ENCODE measurements around the gene GNA14. TPM values are rescaled to one million over a fixed set of nuclear protein-coding genes. Genes with fewer than 3 reads are reported as not detected.

Gene GNA14
- total RNA-seq, 2 experiments from 2014 or later: not detected

- Histone ChIP-seq H3K9me3 (ENCODE audit: control insufficient read depth in 1 of 2, insufficient read depth in 1 of 2, low read length in 2 of 2) (peaks cover 0 to 14% of the 10 kb centered on the region in 2 experiments), H3K27me3 (ENCODE audit: control insufficient read depth in 1 of 2, insufficient read depth in 2 of 2, low read length in 2 of 2) (peaks cover 37 to 38% of the 10 kb centered on the region in 2 experiments), H3K27ac (ENCODE audit: low read depth in 1 of 2, low read length in 2 of 2) (no peak overlapping the region), H3K4me3 (ENCODE audit: low read length) (no peak overlapping the region), H3K36me3 (ENCODE audit: insufficient read depth, low read length) (no peaks in the 10 kb centered on the region), H3K4me1 (ENCODE audit: insufficient read depth, low read length) (peaks cover 16% of the 10 kb centered on the region)
- intact Hi-C loops (cut with DNase I, micrococcal nuclease): no loop called here
- CTCF ChIA-PET: no interaction called here
- TF ChIP-seq CTCF (IDR thresholded peaks at IDR 0.05): no peak
- POLR2A ChIA-PET: no interaction called here
- no peak overlapping the region for H3K4me3 Mint-ChIP-seq
- DNase-seq: peak in 1 of 14 experiments; percentile 28
- H3K27ac Mint-ChIP-seq: no peak overlapping the region
- H3K36me3 Mint-ChIP-seq (ENCODE audit: low read depth): no peaks in the 10 kb centered on the region
- H3K27me3 Mint-ChIP-seq: peaks cover 50% of the 10 kb centered on the region
- peaks cover 15% of the 10 kb centered on the region for H3K4me1 Mint-ChIP-seq (ENCODE audit: low read depth)
- H3K9me3 Mint-ChIP-seq: no peaks in the 10 kb centered on the region
- no peak for ATAC-seq (ENCODE audit: poor library complexity)
These were observed 1.1 kb upstream of the GNA14 start for GRCh38 chr9:77649109-77649812.

GRCh38 chr9:77647267-77648233, 572 bp downstream of the GNA14 start:
- peaks cover 41% of the 10 kb centered on the region in 2 experiments for H3K27me3 ChIP-seq (ENCODE audit: control insufficient read depth in 1 of 2, insufficient read depth in 2 of 2, low read length in 2 of 2)
- POLR2A ChIA-PET: no interaction called here
- no peaks in the 10 kb centered on the region for H3K36me3 ChIP-seq (ENCODE audit: insufficient read depth, low read length)
- Mint-ChIP-seq H3K27ac (no peak overlapping the region), H3K27me3 (peaks cover 58% of the 10 kb centered on the region), H3K4me1 (ENCODE audit: low read depth) (peaks cover 15% of the 10 kb centered on the region), H3K36me3 (ENCODE audit: low read depth) (no peaks in the 10 kb centered on the region), H3K4me3 (peak overlapping the region; percentile 38), H3K9me3 (no peaks in the 10 kb centered on the region)
- no peak for TF ChIP-seq CTCF (IDR thresholded peaks at IDR 0.05)
- no peak overlapping the region for H3K27ac ChIP-seq (ENCODE audit: low read depth in 1 of 2, low read length in 2 of 2)
- ATAC-seq (ENCODE audit: poor library complexity): no peak
- H3K9me3 ChIP-seq (ENCODE audit: control insufficient read depth in 1 of 2, insufficient read depth in 1 of 2, low read length in 2 of 2): peaks cover 0 to 14% of the 10 kb centered on the region in 2 experiments
- peak overlapping the region; percentile 38 for H3K4me3 ChIP-seq (ENCODE audit: low read length)
- intact Hi-C loops (cut with DNase I, micrococcal nuclease): no loop called here
- CTCF ChIA-PET: no interaction called here
- H3K4me1 ChIP-seq (ENCODE audit: insufficient read depth, low read length): peaks cover 16% of the 10 kb centered on the region
- DNase-seq: no peak

- POLR2A ChIA-PET: no interaction called here
- Mint-ChIP-seq H3K9me3 (no peaks in the 10 kb centered on the region), H3K27ac (no peak overlapping the region), H3K27me3 (peaks cover 52% of the 10 kb centered on the region), H3K36me3 (ENCODE audit: low read depth) (no peaks in the 10 kb centered on the region), H3K4me1 (ENCODE audit: low read depth) (peaks cover 12% of the 10 kb centered on the region), H3K4me3 (no peak overlapping the region)
- ATAC-seq (ENCODE audit: poor library complexity) (no peak), DNase-seq (no peak)
- Histone ChIP-seq H3K9me3 (ENCODE audit: control insufficient read depth in 1 of 2, insufficient read depth in 1 of 2, low read length in 2 of 2) (peaks cover 0 to 14% of the 10 kb centered on the region in 2 experiments), H3K27me3 (ENCODE audit: control insufficient read depth in 1 of 2, insufficient read depth in 2 of 2, low read length in 2 of 2) (peaks cover 35 to 42% of the 10 kb centered on the region in 2 experiments), H3K27ac (ENCODE audit: low read depth in 1 of 2, low read length in 2 of 2) (no peak overlapping the region), H3K36me3 (ENCODE audit: insufficient read depth, low read length) (no peaks in the 10 kb centered on the region), H3K4me3 (ENCODE audit: low read length) (no peak overlapping the region), H3K4me1 (ENCODE audit: insufficient read depth, low read length) (peaks cover 16% of the 10 kb centered on the region)
- intact Hi-C loops (cut with DNase I, micrococcal nuclease): no loop called here
- CTCF ChIA-PET: no interaction called here
- TF ChIP-seq CTCF (IDR thresholded peaks at IDR 0.05): no peak
These were observed 4.3 kb downstream of the GNA14 start for GRCh38 chr9:77643871-77644270.

Data from CD4-positive, alpha-beta T cell (primary cell).